Spleen (tissue), 11 donors: ENCODE measurements around the gene PCGF3. TPM values are rescaled to one million over a fixed set of nuclear protein-coding genes. Genes with fewer than 3 reads are reported as not detected.

Experiments used
- DNase-seq: peaks from one replicate; pipeline ENCODE4 v3.0.0-alpha.2; 2020
- H3K27ac ChIP-seq, 8 donors: fragments of 200-600 bp; sonication (generic) in 7 of 8; 1 replicate in 4 of 8; 2 replicates in 4 of 8; pipeline versions ENCODE4 v1.5.0 to v1.8.0; 2016 to 2021; ENCODE audit warnings: inconsistent platforms in 4 of 8, mild to moderate bottlenecking in 4 of 8, moderate library complexity in 1 of 8
- H3K27me3 ChIP-seq, 7 donors: fragments of 200-600 bp; sonication (generic) in 6 of 7; replicated peaks in 1 of 7; 1 replicate in 4 of 7; 2 replicates in 3 of 7; pipeline versions ENCODE4 v1.5.0 to v1.8.0; 2016 to 2021; ENCODE audit warnings: inconsistent platforms in 3 of 7, mild to moderate bottlenecking in 1 of 7
- H3K36me3 ChIP-seq, 6 donors: fragments of 200-600 bp; sonication (generic) in 5 of 6; 1 replicate in 4 of 6; 2 replicates in 2 of 6; pipeline versions ENCODE4 v1.5.0 to v1.8.0; 2016 to 2021; ENCODE audit warnings: inconsistent platforms in 2 of 6
- H3K4me1 ChIP-seq, 6 donors: fragments of 200-600 bp; sonication (generic) in 5 of 6; 1 replicate in 3 of 6; 2 replicates in 3 of 6; pipeline versions ENCODE4 v1.5.0 to v1.8.0; 2016 to 2021; ENCODE audit warnings: inconsistent platforms in 3 of 6
- H3K4me3 ChIP-seq, 8 donors: fragments of 200-600 bp; sonication (generic) in 7 of 8; 1 replicate in 4 of 8; 2 replicates in 4 of 8; pipeline versions ENCODE4 v1.5.0 to v1.8.0; 2016 to 2021; ENCODE audit warnings: inconsistent platforms in 4 of 8, mild to moderate bottlenecking in 4 of 8, moderate library complexity in 2 of 8
- H3K9me3 ChIP-seq, 8 donors: fragments of 200-600 bp; sonication (generic) in 7 of 8; 1 replicate in 4 of 8; 2 replicates in 4 of 8; pipeline versions ENCODE4 v1.5.0 to v1.8.0; 2016 to 2021; ENCODE audit warnings: inconsistent platforms in 4 of 8
- POLR2A ChIP-seq, 3 donors: fragments of 450-650 bp; IDR thresholded peaks; one replicate each; pipeline ENCODE4 v1.5.1; 2017; ENCODE audit warnings: antibody characterized with exemption in 3 of 3, mild to moderate bottlenecking in 1 of 3
- POLR2AphosphoS5 ChIP-seq, 3 donors: sonication (generic); formaldehyde crosslinking; IDR thresholded peaks; one replicate each; pipeline ENCODE4 v1.5.1; 2017; ENCODE audit warnings: antibody characterized with exemption in 3 of 3
- WGBS, 5 donors: extraction: QIAGEN DNeasy Blood & Tissue Kit in 3 of 5; methylation state at CpG; one replicate each; pipeline versions ENCODE4 v1.1.5 to v1.1.7; 2013 to 2018; 5-methylcytosine and 5-hydroxymethylcytosine counted together
- intact Hi-C: fragments of 100-400 bp; cut with DNase I; formaldehyde crosslinking; loops from one replicate; pipeline ENCODE4 v1.15.0; 2023; ENCODE audit warnings: low total_unique reads
- polyA plus RNA-seq, 3 donors: library from polyadenylated mRNA; stranded (reverse); fragments of 200-250 nt; gene quantifications; one replicate each; pipeline ENCODE4 v1.2.1, GENCODE V29; 2013
- total RNA-seq, 7 donors: library from RNA; depleted of rRNA in 3 of 7; stranded (reverse); fragments of >200 nt in 3 of 7; fragmentation: NEBNext Ultra II Directional in 4 of 7; extraction: Animal tissue kit (Norgen Biotek cat#: 25700) in 4 of 7; gene quantifications; one replicate each; pipeline versions ENCODE4 v1.1.0 to v1.2.1, GENCODE V29; 2016 to 2021
- TF ChIP-seq, protein P1 (sequence below), 11 experiments: fragments of 200-600 bp in 7 of 11; fragments of 450-650 bp in 4 of 11; sonication (generic) in 4 of 11; IDR thresholded peaks in 8 of 11; conservative IDR thresholded peaks in 3 of 11; 1 replicate in 7 of 11; 2 replicates in 4 of 11; pipeline versions ENCODE4 v1.4.0 to v1.8.0; 2016 to 2021; ENCODE audit warnings: antibody characterized with exemption in 11 of 11, inconsistent platforms in 4 of 11, mild to moderate bottlenecking in 1 of 11
- donor health status: healthy with polysubstance abuse.
- donor health status: DM: no; HTN: no; CAD: no; lungs with moderate emphysema.
- donor health status: DM: no; HTN: no; CAD: no.
- donor health status: Bipolar disorder and iron deficiency.
- donor health status: healthy.
- donor health status: DM: no; HTN: no; CAD: no.
- donor health status: DM: yes; HTN: yes; CAD: no.

PCGF3 gene
- total and polyA plus RNA-seq, 10 donors: 29.7 to 102 (median 69.4) TPM

DNA sequence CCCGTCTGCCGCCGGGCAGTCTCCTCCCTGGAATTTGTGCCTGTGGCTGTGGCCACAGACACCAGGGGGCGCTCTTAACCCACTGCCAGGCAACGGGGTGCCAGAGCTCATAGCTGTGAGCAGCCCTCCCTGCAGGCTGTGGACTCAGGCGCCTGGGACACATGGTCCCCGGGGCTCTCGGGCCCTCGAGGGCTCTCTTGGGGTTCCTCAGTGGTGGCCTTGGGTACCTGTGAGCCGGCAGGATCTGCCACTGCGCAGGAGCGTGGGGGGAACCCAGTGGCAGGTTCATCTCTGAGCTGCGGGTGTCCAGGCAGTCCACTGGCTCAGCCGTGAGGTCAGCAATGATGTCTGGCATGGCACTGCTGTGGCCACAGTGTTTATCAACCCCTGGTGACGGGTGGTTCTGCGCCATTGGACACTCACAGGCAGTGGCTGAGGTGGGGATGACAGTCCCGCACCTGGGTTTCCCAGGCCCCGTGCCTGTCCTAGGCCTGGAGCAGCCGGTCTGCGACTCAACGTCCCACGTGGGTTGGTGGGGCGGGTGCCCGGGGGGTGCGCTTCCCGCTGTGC lies 37.2 kb downstream of the PCGF3 start:
- TF ChIP-seq, protein P1, sequence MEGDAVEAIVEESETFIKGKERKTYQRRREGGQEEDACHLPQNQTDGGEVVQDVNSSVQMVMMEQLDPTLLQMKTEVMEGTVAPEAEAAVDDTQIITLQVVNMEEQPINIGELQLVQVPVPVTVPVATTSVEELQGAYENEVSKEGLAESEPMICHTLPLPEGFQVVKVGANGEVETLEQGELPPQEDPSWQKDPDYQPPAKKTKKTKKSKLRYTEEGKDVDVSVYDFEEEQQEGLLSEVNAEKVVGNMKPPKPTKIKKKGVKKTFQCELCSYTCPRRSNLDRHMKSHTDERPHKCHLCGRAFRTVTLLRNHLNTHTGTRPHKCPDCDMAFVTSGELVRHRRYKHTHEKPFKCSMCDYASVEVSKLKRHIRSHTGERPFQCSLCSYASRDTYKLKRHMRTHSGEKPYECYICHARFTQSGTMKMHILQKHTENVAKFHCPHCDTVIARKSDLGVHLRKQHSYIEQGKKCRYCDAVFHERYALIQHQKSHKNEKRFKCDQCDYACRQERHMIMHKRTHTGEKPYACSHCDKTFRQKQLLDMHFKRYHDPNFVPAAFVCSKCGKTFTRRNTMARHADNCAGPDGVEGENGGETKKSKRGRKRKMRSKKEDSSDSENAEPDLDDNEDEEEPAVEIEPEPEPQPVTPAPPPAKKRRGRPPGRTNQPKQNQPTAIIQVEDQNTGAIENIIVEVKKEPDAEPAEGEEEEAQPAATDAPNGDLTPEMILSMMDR (IDR thresholded peaks at IDR 0.05 in 8 of 11, conservative IDR thresholded peaks at IDR 0.05 in 3 of 11): peak; percentile 66 to 95 (median 89)
- TF ChIP-seq POLR2A (IDR thresholded peaks at IDR 0.05) (no peak), POLR2AphosphoS5 (IDR thresholded peaks at IDR 0.05) (peak; percentile 49 to 66 (median 56))
- Histone ChIP-seq H3K9me3 (no peaks in the 10 kb centered on the region), H3K27ac (no peak overlapping the region), H3K27me3 (no peaks in the 10 kb centered on the region), H3K4me3 (no peak overlapping the region), H3K4me1 (peaks cover 0 to 10% (median 3%) of the 10 kb centered on the region in 6 donors), H3K36me3 (peaks cover 0 to 67% (median 35%) of the 10 kb centered on the region in 6 donors)
- intact Hi-C loops: no loop called here
- peak; percentile 93 for DNase-seq
- WGBS, 5 donors: 71 to 91% (median 74%) methylated on average over 13 to 26 of the region's 26 CpGs

DNA sequence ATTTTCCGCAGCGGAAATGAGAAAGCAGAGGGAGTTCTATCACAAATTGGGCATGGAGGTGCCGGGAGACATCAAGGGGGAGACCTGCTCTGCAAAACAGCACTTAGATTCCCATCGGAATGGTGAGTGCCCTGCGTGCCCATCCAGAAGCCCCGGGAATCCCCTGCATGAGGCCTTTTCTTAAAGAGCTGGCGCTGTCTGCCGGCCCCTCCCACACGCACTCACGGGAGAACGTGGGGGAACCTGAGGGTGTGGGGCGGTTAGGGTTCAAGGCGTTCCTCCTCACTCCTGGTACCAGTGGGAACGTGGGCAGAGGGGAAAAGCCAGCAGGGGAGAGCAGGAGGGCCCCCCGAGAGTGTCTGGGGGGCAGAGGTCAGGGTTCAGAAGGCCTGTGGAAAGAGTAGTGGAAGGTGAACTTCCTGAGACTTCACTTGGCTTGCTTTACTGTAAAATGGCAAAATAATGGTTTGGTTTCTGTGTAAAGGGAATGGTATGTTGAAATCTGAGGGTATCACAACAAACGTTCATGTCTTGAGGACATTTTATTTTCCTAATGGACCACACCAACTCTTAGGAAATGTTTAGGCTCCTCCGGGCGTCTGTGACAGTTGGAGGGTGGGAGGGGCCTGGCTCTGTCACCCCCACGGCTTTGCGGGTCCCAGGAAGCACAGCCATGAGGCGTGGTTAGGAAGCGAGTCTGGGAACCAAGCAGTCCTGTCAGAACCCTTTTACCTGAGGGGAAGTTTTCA lies 38.0 kb downstream of the PCGF3 start:
- Histone ChIP-seq H3K36me3 (peaks cover 0 to 67% (median 36%) of the 10 kb centered on the region in 6 donors), H3K9me3 (no peaks in the 10 kb centered on the region), H3K27me3 (no peaks in the 10 kb centered on the region), H3K27ac (no peak overlapping the region), H3K4me1 (peaks cover 0 to 10% (median 3%) of the 10 kb centered on the region in 6 donors), H3K4me3 (no peak overlapping the region)
- no peak for DNase-seq
- 64 to 83% (median 73%) methylated on average over 22 of the region's 22 CpGs for WGBS, 5 donors
- no peak for TF ChIP-seq POLR2A (IDR thresholded peaks at IDR 0.05)
- intact Hi-C loops: no loop called here

DNA sequence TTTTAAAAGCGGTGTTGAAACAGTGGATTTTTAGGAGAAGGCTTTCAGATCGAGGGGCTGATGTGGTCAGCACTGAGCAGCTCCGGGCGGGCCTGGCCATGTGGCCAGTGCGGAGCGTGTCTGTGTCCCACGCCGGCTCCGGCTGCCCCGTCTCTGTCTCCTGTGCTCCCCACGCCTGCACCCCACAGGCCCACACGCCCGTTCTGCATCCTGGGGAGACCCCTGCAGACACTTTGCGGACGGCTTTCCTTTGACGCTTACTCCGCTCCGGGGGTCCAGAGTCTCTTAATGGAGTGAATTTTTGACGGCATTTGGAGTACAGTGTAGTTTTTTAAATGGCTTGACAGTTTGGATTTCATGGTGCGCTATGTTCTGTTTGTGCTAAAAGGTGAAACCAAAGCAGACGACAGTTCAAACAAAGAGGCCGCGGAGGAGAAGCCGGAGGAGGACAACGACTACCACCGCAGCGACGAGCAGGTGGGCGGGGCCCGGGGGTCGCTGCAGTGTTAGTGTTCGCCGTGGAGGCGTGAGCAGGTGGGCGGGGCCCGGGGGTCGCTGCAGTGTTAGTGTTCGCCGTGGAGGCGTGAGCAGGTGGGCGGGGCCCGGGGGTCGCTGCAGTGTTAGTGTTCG lies 38.7 kb downstream of the PCGF3 start:
- Histone ChIP-seq H3K27me3 (no peaks in the 10 kb centered on the region), H3K36me3 (peaks cover 0 to 67% (median 34%) of the 10 kb centered on the region in 6 donors), H3K4me3 (no peak overlapping the region), H3K4me1 (peaks cover 0 to 10% (median 3%) of the 10 kb centered on the region in 6 donors), H3K27ac (no peak overlapping the region), H3K9me3 (no peaks in the 10 kb centered on the region)
- intact Hi-C loops: no loop called here
- 87 to 93% (median 92%) methylated on average over 34 to 39 of the region's 44 CpGs for WGBS, 5 donors
- DNase-seq: no peak
- TF ChIP-seq, protein P1 (IDR thresholded peaks at IDR 0.05 in 8 of 11, conservative IDR thresholded peaks at IDR 0.05 in 3 of 11): no peak
- TF ChIP-seq POLR2AphosphoS5 (IDR thresholded peaks at IDR 0.05): peak in 1 of 3 donors; percentile 51

DNA sequence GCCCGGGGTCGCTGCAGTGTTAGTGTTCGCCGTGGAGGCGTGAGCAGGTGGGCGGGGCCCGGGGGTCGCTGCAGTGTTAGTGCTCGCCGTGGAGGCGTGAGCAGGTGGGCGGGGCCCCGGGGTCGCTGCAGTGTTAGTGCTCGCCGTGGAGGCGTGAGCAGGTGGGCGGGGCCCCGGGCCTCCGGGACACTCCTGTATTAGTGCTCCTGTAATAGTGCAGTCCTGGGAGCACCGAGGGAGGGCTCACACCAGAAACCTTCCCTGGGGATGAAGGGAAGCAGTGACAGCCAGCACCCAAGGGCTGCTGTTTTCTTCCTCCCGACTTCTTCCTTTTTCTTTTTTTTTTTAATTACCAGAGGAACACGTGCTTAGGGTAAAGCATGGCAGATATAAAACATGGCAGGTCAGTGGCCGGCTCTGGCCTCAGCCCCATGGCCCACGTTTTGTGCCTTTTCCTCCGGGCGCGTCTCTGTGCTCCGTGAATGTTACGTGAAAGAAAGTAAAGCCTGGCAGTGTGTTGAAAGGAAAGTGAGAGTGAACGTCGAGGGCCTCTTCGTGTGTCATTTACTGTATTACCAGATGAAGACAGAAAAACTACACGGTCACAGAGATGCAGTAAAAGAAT lies 42.0 kb downstream of the PCGF3 start:
- peaks cover 0 to 10% (median 2%) of the 10 kb centered on the region in 6 donors for H3K4me1 ChIP-seq
- peaks cover 0 to 70% (median 27%) of the 10 kb centered on the region in 6 donors for H3K36me3 ChIP-seq
- H3K27me3 ChIP-seq: no peaks in the 10 kb centered on the region
- H3K9me3 ChIP-seq: no peaks in the 10 kb centered on the region
- intact Hi-C loops: no loop called here
- WGBS, 5 donors: 90 to 98% (median 94%) methylated on average over 19 to 23 of the region's 34 CpGs
- no peak for TF ChIP-seq POLR2A (IDR thresholded peaks at IDR 0.05)
- TF ChIP-seq POLR2AphosphoS5 (IDR thresholded peaks at IDR 0.05): no peak
- TF ChIP-seq, protein P1 (IDR thresholded peaks at IDR 0.05 in 8 of 11, conservative IDR thresholded peaks at IDR 0.05 in 3 of 11): no peak
- no peak overlapping the region for H3K27ac ChIP-seq
- no peak for DNase-seq
- H3K4me3 ChIP-seq: no peak overlapping the region
